Measurements from ENCODE around the gene PDCD2. TPM values are rescaled to one million over a fixed set of nuclear protein-coding genes. Genes with fewer than 3 reads are reported as not detected.

PDCD2 gene
- 86.3 and 111 TPM in 2 replicates for total RNA-seq

DNA sequence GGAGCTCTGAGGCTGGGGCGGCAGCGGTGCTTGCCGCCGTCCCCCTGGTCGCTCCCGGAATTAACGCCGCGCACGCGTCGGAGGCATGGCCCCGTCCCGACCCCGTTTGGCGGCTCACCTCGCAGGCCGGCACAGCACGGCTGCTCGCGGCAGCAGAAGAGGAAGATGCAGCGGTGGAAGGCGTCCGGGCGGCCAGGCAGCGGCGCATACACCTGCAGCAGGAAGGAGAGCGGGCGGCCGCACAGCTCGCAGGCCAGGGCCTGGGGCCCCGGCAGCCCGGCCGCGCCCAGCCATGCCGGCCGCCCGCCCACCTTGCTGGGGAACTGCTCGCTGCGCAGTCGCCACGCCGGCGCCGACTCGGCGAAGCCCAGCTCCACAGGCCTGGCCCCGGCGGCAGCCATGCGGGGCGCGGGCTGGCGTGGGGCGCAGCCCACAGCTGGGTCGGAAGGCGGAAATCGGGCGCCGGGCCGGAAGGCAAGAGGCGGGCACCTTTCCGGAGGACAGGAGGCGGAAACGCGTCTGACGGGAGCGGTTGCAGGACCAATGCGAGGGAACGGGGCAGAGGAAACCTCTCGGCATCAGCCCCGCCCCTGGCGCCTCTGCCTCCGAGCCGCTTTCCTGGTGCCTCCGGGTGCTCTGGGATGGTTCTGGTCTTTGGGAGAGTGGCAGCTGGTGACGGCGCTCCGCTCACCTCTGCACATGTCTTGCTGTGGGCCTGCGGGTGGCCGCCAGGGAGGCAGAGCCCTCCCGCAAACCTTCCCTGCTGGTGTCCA, at the start of gene PDCD2:
Gene PDCD2, minus strand, starts transcription at position 457 of the 773 bp plus-strand sequence. Its CDS starts 56 bp downstream, at position 401.

GRCh38 chr6:170554013-170554795, 30.2 kb downstream of the PDCD2 start, which contains the start of gene TBP:
TSS of gene TBP (plus strand) at chr6:170554369. CDS start at chr6:170557030, 2,661 bp downstream.

DNA sequence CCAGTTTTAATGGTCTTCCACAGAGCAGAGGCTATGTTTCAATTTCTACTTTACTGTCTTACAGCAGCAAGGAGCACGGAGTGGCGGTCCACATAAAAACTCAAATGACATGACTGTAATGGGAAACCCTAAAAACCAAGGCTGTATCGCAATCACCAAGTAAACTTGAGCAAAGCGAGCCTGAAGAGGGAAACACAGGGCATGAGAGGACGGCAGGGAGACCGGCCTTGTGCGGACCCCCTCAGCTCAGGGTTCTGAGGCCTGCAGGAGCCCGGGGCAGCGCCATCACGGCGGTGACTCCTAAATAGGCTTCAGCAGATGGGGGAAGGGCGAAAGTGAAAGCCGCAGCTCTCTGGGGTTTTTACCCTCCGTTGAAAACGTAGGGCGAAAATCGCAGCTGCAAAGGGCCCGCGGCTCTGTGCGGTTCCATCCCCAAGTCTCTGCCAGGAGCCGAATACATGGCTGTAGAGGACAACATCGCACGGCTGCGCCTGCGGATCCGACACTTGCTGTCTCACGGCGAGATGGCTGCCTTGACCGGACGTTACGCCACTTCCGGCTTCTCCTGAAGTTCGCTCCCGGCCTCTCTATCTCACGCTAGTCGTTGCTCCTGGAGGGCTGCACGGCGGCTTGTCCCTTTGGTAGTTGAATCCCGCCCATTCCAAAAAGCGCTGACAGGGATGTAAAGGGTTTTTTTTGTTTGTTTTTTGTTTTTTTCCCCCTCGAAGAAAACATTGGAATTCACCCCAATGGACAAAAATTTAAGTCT, 31.5 kb downstream of the PDCD2 start, which contains the start of gene PSMB1:
Gene PSMB1, minus strand, starts transcription at position 543 of the 769 bp plus-strand sequence. Its CDS starts 65 bp downstream, at position 478.

Other genes with a start within 250 kb of the PDCD2 start
- gene PSMB1, start 31.3 kb downstream of the PDCD2 start, total RNA-seq: 327 and 441 TPM in 2 replicates
- 14.5 and 15.4 TPM in 2 replicates for gene TBP, start 30.3 kb downstream of the PDCD2 start, total RNA-seq